Right atrium auricular region (tissue), 2 donors: ENCODE measurements around the gene CDK3. TPM values are rescaled to one million over a fixed set of nuclear protein-coding genes. Genes with fewer than 3 reads are reported as not detected.

ENCODE experiments used
- DNase-seq: peaks from one replicate; pipeline ENCODE4 v3.0.0-alpha.2; 2019; ENCODE audit warnings: low spot score
- H3K27ac ChIP-seq, 2 donors: fragments of 200-600 bp; sonication (generic); 1 replicate in 1 of 2; 2 replicates in 1 of 2; pipeline ENCODE4 v1.5.1; 2016 to 2019
- H3K27me3 ChIP-seq, 2 donors: fragments of 200-600 bp; sonication (generic); one replicate each; pipeline versions ENCODE4 v1.5.1 to v1.6.0; 2017 to 2019
- H3K36me3 ChIP-seq: fragments of 200-600 bp; sonication (generic); one replicate; pipeline ENCODE4 v1.5.1; 2016
- H3K4me1 ChIP-seq, 2 donors: fragments of 200-600 bp; sonication (generic); one replicate each; pipeline versions ENCODE4 v1.5.1 to v1.6.0; 2017 to 2019
- H3K4me3 ChIP-seq, 2 donors: fragments of 200-600 bp; sonication (generic); 1 replicate in 1 of 2; 2 replicates in 1 of 2; pipeline ENCODE4 v1.5.1; 2017 to 2019; ENCODE audit warnings: mild to moderate bottlenecking in 1 of 2, moderate library complexity in 1 of 2
- H3K9me3 ChIP-seq, 2 donors: fragments of 200-600 bp; sonication (generic); one replicate each; pipeline ENCODE4 v1.5.1; 2019
- CTCF ChIP-seq, 2 donors: fragments of 200-600 bp; sonication (generic); IDR thresholded peaks; one replicate each; pipeline ENCODE4 v1.5.1; 2019; ENCODE audit warnings: antibody characterized with exemption in 2 of 2
- total RNA-seq, 2 donors: library from RNA; depleted of rRNA; stranded (reverse); fragments of >200 nt; gene quantifications; one replicate each; pipeline ENCODE4 v1.1.0, GENCODE V29; 2016

CDK3 gene
- total RNA-seq, 2 donors from 2014 or later: 2.0 TPM; not detected in 1

- Histone ChIP-seq H3K4me1 (peaks cover 0 to 55% of the 10 kb centered on the region in 2 donors), H3K4me3 (peak overlapping the region; percentile 79 to 87), H3K27me3 (no peaks in the 10 kb centered on the region), H3K27ac (peak overlapping the region; percentile 97 to 98), H3K36me3 (no peaks in the 10 kb centered on the region), H3K9me3 (no peaks in the 10 kb centered on the region)
- peak; percentile 75 for DNase-seq
- TF ChIP-seq CTCF (IDR thresholded peaks at IDR 0.05): no peak
Measured at GRCh38 chr17:75979705-75980187, 20.9 kb upstream of the CDK3 start.

- Histone ChIP-seq H3K4me1 (peaks cover 0 to 55% of the 10 kb centered on the region in 2 donors), H3K4me3 (peak overlapping the region; percentile 79 to 87), H3K27ac (peak overlapping the region; percentile 97 to 98), H3K36me3 (no peaks in the 10 kb centered on the region), H3K9me3 (no peaks in the 10 kb centered on the region), H3K27me3 (no peaks in the 10 kb centered on the region)
- no peak for DNase-seq
- TF ChIP-seq CTCF (IDR thresholded peaks at IDR 0.05): no peak
Measured at GRCh38 chr17:75980188-75981018, 20.3 kb upstream of the CDK3 start.

GRCh38 chr17:75981019-75981615, 19.5 kb upstream of the CDK3 start:
- H3K4me1 ChIP-seq: peaks cover 0 to 53% of the 10 kb centered on the region in 2 donors

GRCh38 chr17:75983501-75984181, 17.0 kb upstream of the CDK3 start:
- no peaks in the 10 kb centered on the region for H3K9me3 ChIP-seq
- TF ChIP-seq CTCF (IDR thresholded peaks at IDR 0.05): no peak
- H3K27me3 ChIP-seq: no peaks in the 10 kb centered on the region
- H3K4me3 ChIP-seq: no peak overlapping the region
- peak; percentile 63 for DNase-seq
- H3K27ac ChIP-seq: no peak overlapping the region
- H3K36me3 ChIP-seq: no peaks in the 10 kb centered on the region
- peaks cover 0 to 29% of the 10 kb centered on the region in 2 donors for H3K4me1 ChIP-seq

More at GRCh38 chr17:75981019-75981615, 19.5 kb upstream of the CDK3 start:
- H3K4me3 ChIP-seq: no peak overlapping the region
- peak overlapping the region in 1 of 2 donors; percentile 97 for H3K27ac ChIP-seq
- no peaks in the 10 kb centered on the region for H3K27me3 ChIP-seq
- DNase-seq: no peak
- no peak for TF ChIP-seq CTCF (IDR thresholded peaks at IDR 0.05)
- no peaks in the 10 kb centered on the region for H3K36me3 ChIP-seq
- no peaks in the 10 kb centered on the region for H3K9me3 ChIP-seq

- no peaks in the 10 kb centered on the region for H3K9me3 ChIP-seq
- H3K4me1 ChIP-seq: peaks cover 0 to 17% of the 10 kb centered on the region in 2 donors
- no peak overlapping the region for H3K27ac ChIP-seq
- no peak for DNase-seq
- no peak overlapping the region for H3K4me3 ChIP-seq
- no peaks in the 10 kb centered on the region for H3K27me3 ChIP-seq
- no peak for TF ChIP-seq CTCF (IDR thresholded peaks at IDR 0.05)
- no peaks in the 10 kb centered on the region for H3K36me3 ChIP-seq
Measured at GRCh38 chr17:75985986-75986385, 14.7 kb upstream of the CDK3 start.
